GM19193 (cell line): ENCODE data around the gene KLHL36.

Experiments used
- POLR2A ChIP-seq: IDR thresholded peaks from 4 replicates; pipeline ENCODE4 v1.6.1; 2011; ENCODE audit not compliant: insufficient read depth, insufficient read length; ENCODE audit errors: extremely low read depth

Gene KLHL36

DNA sequence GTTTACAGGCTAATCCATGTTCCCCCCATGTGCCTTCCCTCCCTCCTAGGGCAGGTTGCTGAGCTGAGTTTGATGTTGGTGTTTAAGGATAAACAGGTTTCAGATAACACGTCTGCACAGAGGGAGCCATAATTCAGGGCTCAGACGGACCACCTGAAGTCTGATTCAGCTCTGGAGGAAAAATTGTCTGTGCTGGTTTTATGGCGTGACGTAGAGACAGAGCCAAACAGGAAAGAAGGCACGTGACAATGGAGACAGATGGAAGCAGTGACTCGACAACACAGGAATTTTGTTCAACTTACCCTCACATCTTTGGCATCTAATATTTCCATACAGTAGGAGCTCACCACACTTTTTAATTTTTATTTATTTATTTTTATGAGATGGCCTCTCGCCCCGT, 40.8 kb downstream of the KLHL36 start:
- no peak for TF ChIP-seq POLR2A

DNA sequence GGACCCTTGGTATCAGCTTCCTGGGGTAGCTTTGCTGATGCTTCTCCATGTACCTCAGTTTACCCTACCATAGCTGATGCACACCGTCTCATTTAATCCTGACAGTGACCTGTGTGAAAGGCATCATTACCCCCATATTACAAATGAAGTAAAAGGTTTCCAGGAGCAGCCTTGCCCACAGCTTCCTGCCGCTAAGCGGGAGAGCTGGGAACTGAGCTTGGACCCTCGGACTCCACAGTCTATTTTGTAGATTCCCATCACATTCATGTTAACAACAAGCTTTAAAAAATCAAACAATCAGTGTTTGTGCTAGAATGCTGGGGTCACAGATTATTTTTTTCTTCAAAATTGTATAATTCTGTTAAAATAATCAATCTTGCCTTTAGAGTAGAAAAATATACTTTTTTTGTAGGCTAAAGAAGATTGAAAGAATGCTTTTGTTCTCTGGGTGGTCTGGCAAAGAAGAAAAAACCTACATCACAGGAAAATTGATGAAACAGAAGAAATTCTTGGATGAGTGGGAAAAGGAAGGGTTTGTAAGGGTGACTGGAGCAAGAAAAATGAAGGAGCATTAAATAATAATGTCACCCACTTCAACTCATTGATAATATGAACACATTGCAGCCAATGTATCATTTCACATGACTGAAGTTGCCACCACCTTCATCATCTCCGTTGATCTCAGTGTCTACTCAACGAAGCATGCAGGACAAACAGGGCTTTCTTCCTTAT, 41.9 kb downstream of the KLHL36 start:
- no peak for TF ChIP-seq POLR2A

DNA sequence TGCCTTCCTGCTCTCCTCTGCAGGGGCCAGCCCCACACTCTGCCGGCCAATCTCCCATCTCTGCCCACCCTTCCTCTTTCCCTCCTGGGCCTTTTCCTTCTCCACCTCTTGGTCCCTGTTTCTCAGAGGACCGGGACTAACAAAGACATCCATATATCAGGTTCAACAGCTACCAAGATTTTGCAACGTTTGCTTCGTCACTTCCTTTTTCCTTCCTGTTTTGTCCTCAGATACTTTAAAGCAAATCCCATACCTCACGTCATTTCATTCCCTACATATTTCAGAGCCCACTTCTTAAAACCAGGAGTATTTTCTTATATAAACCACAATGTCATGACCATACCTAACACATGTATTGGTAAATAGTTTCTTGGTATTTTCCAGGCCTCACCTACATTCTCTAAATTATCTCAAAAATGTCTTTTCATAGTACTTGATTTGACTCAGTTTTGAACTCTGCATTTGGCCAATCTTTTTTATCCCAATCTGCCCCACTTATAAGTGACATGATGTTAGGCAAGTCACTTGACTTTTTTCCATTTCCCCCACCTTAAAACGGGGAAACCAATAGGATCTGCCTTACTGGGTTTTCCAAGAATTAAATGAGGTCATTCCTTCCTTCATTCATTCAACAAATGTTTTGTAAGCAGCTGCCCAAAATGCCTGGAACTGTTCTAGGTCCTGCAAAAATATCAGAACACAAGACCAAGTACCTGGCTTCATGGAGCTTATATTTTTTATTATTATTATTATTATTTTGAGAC, 44.3 kb downstream of the KLHL36 start:
- TF ChIP-seq POLR2A, result no peak

DNA sequence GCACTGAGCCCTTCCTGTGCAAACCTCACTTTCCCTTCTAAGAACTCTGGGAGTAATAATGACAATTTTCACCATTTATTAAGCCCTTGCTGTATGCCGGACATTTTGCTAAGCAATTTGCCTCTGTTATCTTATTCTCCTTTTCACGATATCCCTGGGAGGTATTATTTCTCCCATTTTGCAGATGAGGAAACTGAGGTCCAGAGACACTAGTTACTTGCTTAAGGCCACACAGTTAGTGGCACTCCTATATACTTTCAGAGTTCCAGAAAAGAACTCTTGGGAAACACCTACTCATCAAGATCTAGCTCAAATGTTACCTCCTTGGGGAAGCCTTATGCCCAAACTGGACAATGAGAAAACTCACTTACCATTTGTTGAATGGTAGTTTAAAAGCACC, 46.7 kb downstream of the KLHL36 start:
- no peak for TF ChIP-seq POLR2A

DNA sequence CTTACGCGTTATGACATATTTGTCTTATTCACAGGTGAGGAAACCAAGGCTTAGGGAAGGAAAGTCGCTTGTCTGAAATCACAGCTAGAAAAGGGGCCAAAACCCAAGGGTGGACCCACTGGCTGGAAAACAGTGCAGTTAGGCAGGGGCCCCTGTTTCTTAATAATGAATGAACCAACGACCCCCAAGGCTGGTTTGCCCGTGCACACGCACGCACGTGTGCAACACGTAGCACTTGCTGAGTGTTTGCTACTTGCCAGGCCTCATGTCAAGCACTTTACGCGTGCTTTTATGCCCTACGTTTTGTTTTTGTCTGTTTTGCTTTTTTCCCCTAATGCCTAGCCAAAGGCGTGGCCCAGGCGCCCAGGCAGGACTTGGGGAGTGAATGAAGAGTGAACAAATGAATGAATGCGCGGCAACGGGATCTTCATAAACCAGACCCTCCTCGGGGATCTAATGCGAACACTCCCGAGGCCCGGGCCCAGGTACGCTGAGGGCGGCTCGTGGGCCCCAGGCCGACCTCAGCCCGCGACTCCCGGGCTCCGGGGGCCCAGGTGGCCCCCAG, 50.9 kb downstream of the KLHL36 start:
- no peak for TF ChIP-seq POLR2A

DNA sequence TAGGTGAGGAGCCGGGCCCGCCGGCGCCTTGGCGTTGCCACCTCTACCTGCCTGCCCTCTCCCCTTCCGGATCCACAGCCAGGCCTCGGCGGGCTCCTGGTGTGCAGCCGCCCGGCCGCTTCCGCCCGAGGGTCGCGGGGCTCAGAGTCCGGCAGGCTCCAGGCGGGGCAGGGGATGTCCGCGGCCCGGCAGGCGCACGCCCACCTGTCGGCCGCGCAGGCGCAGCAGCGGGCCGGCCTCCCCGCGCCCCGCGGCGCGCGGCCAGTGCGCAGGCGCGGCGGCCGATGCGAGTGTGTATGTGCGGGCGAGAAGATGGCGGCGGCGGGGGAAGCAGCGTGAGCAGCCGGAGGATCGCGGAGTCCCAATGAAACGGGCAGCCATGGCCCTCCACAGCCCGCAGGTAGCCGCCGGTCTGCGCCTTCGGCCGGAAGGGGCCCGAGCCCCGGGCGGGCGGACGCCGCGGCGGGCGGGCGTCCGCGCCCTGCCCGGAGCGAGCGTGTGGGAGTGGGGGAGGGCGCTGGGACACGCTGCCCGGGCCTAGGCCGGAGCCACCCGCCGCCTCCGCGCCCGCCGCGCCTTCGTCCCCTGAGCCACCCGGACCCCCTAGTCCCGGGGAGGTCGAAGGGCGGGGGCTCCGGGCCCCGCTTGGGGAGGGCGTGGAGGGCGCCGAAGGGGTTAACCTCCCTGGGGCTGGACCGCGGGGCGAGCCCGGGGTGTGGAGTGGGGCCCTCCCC, 51.6 kb downstream of the KLHL36 start, which contains the start of gene USP10:
Gene USP10 (plus strand): TSS at position 289 of the 734 bp plus-strand sequence. CDS start 91 bp downstream, at position 380.
- TF ChIP-seq POLR2A, result peak; percentile 84

DNA sequence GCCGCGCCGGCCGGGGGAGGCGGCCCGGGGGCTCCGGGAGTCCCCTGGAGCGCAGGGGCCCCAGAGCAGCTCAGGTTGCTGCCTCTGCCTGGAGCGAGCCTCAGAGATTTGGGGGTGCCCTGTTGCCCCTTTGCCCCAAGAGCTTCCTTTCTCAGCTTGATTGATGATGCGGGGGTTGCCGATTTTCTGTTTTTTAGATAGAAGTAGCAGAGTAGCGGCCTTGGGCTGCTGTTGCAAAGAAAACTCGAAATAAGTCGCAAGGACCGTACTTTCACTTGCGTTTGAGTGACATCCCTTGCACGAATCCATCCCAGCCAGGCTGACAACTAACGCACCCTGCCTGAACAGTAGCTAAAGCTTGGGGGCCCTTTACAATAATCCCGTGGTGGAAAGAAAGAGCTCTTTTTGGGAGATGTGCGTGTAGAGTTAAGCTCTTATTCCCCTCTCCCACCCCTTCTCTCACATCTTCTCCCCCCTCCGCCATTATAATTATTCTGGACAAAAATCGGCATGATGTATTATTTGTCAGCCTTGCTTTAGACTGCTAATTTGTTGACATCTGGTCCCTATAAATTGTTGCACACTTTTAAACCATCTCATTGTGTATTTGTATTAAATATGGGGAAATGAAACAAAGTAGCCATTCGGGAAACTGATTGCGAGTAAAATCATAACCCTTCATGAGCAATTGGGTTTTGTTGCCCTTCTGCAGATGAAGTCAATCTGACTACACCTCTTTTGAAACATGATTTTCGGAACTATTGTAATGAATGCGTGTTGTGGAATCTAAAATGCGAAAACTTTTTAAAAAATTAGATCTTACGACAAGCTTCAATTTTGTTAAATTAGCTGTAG, 52.4 kb downstream of the KLHL36 start:
- TF ChIP-seq POLR2A, result no peak

DNA sequence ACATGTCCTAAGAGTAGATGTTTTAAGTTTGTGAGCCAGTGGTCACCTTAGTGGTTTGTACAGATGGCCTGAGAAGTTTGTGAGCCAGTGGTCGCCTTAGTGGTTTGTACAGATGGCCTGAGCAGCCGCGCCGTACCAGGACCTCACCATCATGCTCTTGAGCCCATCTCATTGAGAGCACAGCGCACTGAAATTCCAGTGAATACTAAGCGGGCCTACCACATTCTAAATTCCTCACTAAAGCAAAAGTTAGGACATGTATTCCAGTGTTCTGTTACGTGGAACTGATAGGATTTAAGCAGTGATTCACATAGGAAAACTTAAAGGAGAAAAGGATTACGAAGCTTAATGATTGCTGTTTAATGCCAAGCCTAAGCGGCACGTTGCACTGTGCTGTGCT, 55.4 kb downstream of the KLHL36 start:
- TF ChIP-seq POLR2A, result no peak

DNA sequence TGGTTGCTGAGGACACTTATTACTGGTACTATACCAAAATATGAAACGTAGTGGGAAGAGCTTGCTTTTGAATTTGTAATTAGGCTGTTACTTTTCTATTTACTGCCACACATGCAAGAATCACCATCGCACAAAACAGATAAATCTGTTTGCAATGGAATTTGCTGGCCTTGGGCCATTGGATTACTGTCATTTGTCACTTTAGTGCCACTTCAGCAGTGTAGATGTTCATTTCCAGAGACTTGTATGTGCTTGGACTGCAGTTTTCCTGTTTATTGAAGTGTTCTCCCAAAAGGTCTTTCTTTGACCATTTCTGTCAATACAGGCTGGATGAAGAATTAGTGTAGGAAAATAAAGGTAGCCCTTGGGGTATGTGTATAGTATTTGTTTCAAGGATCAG, 55.9 kb downstream of the KLHL36 start:
- TF ChIP-seq POLR2A, result no peak

DNA sequence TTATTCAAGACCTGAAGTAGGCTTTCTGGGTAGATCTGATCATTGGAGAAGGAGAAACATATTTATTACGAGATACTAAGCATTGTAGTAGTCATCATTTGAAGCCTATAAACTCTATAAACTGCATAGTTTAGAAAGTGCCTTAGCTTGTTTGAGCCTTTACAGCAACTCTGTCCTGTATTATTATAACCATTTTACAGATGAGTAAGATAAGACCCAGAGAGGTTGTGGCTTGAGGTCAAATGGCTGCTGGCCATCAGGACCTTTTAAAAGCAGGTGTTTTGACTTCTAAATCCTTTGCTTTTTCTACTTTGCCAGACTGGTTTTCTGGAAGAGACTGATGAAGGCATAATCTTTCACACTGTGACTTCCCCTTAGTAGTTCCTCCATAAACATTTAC, 58.5 kb downstream of the KLHL36 start:
- TF ChIP-seq POLR2A, result no peak

DNA sequence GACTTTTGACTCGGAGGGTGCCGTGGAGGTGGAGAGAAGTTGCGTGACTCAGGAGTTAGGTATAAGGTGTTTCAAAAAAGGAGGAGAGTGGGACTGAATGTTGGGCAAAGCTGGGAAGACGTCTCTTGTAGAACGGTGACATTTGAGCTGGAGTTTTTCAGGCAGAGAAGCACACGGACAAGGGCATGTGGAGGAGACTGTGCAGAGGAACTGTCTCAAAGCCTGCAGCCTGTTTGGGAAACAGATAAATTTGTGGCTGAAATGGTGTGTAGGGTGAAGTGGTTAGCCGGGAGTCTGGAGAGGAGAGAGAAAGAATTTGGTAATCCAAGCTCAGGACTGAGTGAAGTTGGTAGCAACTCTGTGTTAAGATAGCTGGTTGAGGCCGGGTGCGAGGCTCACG, 61.3 kb downstream of the KLHL36 start:
- no peak for TF ChIP-seq POLR2A

DNA sequence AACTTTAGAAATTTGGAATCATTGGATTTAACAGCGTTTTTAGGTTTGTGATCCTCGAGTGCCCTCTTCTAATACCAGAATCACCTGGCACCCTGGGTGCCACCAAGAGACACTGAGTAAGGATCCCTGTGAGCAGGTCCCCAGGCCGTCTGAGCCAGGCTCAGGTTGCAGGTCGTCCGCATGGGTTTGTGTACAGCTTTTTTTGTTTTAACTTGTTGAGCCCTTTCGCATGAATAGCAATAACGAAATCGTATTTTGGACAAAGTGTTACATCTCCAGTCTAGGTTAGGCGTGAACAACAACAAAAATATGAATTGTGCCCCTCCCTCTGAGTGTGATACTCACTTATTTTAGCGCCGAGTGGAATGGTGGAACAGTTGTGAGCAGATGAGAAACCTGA, 62.4 kb downstream of the KLHL36 start:
- no peak for TF ChIP-seq POLR2A
